ENCODE results near the gene REEP1.

DNA sequence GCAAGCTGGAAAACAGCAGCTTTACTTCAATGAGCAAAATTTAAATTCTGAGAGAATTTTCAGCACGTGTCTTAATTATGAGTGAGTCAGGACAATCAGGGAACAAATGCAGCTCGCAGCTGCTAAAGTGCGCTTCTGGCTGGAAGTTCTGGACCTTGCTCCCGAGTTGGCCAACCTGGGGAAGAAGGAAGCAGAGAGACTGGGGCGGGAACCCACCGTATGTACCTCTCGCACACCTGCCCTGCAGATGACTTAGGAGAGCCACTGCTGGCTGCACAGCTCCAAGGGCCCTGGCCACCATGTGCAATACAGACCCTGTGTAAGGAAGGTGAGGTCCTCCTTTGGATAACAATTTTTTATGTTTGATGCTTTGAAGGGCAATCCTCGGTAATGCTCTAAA, 42.4 kb downstream of the REEP1 start:
- TF ChIP-seq YY1 (IDR thresholded peaks at IDR 0.05; ENCODE audit: insufficient read depth, insufficient read length) = no peak
- TF ChIP-seq SUZ12 (IDR thresholded peaks at IDR 0.05; ENCODE audit: extremely low read depth, insufficient read depth, insufficient read length) = no peak
